MCF 10A (cell line): ENCODE results near the gene WRNIP1. TPM values are rescaled to one million over a fixed set of nuclear protein-coding genes. Genes with fewer than 3 reads are reported as not detected.

Experiments
- BruUV-seq: library from RNA; stranded (reverse); fragments of 400-500 nt; replicated peaks from 2 replicates; lab custom pipeline; 2021; lab: Mats Ljungman, UMichigan
- CTCF ChIA-PET: fragments of 300-600 bp; sonication (Branson Sonifier 250); formaldehyde crosslinking; extraction: SDS; loops from one replicate; lab custom pipeline; 2021; ENCODE audit warnings: antibody characterized with exemption, inconsistent platforms; lab: Yijun Ruan, JAX
- POLR2A ChIA-PET: fragments of 300-600, 350-650 bp; sonication (Branson Sonifier 250); formaldehyde crosslinking; extraction: SDS; loops from one replicate; lab custom pipeline; 2020; ENCODE audit warnings: antibody characterized with exemption, inconsistent platforms; lab: Yijun Ruan, JAX
- DNase-seq: peaks from one replicate; pipeline ENCODE4 v3.0.0-alpha.2; 2018; ENCODE audit not compliant: unreplicated experiment
- H3K27ac Mint-ChIP-seq: one replicate; pipeline ENCODE4 v1.8.0; 2022; ENCODE audit warnings: mild to moderate bottlenecking, low read depth, mixed read lengths; ENCODE audit not compliant: unreplicated experiment
- H3K27me3 Mint-ChIP-seq: one replicate; pipeline ENCODE4 v1.8.0; 2022; ENCODE audit warnings: mixed read lengths; ENCODE audit not compliant: insufficient read depth, unreplicated experiment
- H3K36me3 Mint-ChIP-seq: one replicate; pipeline ENCODE4 v1.8.0; 2022; ENCODE audit warnings: mild to moderate bottlenecking, moderate library complexity, mixed read lengths; ENCODE audit not compliant: insufficient read depth, unreplicated experiment
- H3K4me1 Mint-ChIP-seq: one replicate; pipeline ENCODE4 v1.8.0; 2022; ENCODE audit warnings: mixed read lengths; ENCODE audit not compliant: insufficient read depth, unreplicated experiment
- H3K4me3 Mint-ChIP-seq: one replicate; pipeline ENCODE4 v1.8.0; 2022; ENCODE audit warnings: mild to moderate bottlenecking, moderate library complexity, mixed read lengths; ENCODE audit not compliant: unreplicated experiment
- H3K9me3 Mint-ChIP-seq: one replicate; pipeline ENCODE4 v1.8.0; 2022; ENCODE audit warnings: mixed read lengths; ENCODE audit not compliant: unreplicated experiment
- intact Hi-C: fragments of 100-400 bp; cut with micrococcal nuclease; formaldehyde crosslinking; loops from 2 replicates; pipeline ENCODE4 v1.14.1; 2022
- total RNA-seq: library from RNA; stranded (reverse); gene quantifications from 2 replicates; pipeline ENCODE4 v1.2.3, GENCODE V29; 2022
- TF ChIP-seq, protein P1 (sequence below): fragments of 200-600 bp; IDR thresholded peaks from one replicate; pipeline ENCODE4 v1.8.0; 2022; ENCODE audit warnings: antibody characterized with exemption, mild to moderate bottlenecking; ENCODE audit not compliant: unreplicated experiment

WRNIP1 gene
- total RNA-seq, 1 experiment from 2014 or later = 44.8 TPM

DNA sequence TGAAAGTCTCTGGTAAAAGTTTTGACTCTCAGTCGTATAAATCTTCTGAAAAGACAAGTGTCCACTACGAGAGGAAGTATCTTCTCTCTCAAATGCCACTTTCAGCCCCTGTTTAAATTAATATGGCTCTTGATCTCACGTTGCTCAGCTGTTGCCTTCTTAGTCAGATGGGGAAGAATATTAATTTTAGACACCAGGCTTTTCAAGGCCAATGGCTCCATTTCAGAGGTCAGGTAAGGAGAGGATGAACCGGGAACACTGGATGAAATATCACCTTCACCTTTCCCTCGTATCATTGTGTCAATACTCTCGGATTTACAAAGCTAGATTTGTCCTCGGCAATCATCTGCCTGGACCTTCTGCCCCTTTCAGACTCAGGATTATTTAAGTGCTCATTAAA, 14.4 kb upstream of the WRNIP1 start, which contains the start of gene MYLK4:
TSS of gene MYLK4 (minus strand) at position 91 of the 400 bp plus-strand sequence. CDS start 1,628 bp downstream, outside the sequence.
- ChIA-PET CTCF (interaction anchor here (0.6 to 4.4 kb wide), 20 partner anchors 8 to 1154 kb away, joined by 3 to 66 read pairs (median 4); no protein-coding TSS in a partner anchor), POLR2A (interaction anchor here (0.5 to 1.4 kb wide), 3 partner anchors 13 to 1155 kb away, joined by 3 to 7 read pairs (median 3); no protein-coding TSS in a partner anchor)
- no TSS peak for BruUV-seq
- Mint-ChIP-seq H3K4me1 (no peaks in the 10 kb centered on the region), H3K4me3 (no peak within 1 kb of the TSS), H3K27ac (no peak within 1 kb of the TSS), H3K36me3 (no peaks in the 10 kb centered on the region), H3K27me3 (no peaks in the 10 kb centered on the region), H3K9me3 (no peaks in the 10 kb centered on the region)
- no peak for DNase-seq
- intact Hi-C loops = loop anchor here (1.0 kb wide), 1 partner anchor 1155 kb away; no protein-coding TSS in a partner anchor
- TF ChIP-seq, protein P1, sequence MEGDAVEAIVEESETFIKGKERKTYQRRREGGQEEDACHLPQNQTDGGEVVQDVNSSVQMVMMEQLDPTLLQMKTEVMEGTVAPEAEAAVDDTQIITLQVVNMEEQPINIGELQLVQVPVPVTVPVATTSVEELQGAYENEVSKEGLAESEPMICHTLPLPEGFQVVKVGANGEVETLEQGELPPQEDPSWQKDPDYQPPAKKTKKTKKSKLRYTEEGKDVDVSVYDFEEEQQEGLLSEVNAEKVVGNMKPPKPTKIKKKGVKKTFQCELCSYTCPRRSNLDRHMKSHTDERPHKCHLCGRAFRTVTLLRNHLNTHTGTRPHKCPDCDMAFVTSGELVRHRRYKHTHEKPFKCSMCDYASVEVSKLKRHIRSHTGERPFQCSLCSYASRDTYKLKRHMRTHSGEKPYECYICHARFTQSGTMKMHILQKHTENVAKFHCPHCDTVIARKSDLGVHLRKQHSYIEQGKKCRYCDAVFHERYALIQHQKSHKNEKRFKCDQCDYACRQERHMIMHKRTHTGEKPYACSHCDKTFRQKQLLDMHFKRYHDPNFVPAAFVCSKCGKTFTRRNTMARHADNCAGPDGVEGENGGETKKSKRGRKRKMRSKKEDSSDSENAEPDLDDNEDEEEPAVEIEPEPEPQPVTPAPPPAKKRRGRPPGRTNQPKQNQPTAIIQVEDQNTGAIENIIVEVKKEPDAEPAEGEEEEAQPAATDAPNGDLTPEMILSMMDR = no peak

DNA sequence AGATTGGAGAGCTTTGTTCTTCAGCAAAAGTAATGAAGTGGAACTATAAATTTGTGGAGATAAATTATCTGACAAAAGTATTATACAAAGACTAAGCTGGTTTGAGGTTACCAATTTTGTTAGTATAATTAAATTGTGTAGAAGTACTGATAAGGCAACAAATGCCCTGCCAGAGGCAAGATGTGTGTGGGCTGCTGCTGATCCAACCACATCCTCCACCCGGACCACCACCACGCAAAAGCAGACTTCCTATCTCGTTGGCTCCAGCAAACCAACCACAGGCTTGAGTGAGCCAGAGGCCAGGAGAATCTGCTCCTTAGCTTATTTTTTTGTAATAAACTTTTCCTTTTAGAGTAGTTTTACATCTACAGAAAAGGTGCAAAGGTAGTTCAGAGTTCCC, 13.3 kb upstream of the WRNIP1 start:
- no peak overlapping the region for H3K4me3 Mint-ChIP-seq
- ChIA-PET POLR2A (no interaction called here), CTCF (interaction anchor here (0.7 to 4.4 kb wide), 6 partner anchors 11 to 23 kb away, joined by 3 to 66 read pairs (median 4); no protein-coding TSS in a partner anchor)
- no peaks in the 10 kb centered on the region for H3K4me1 Mint-ChIP-seq
- H3K9me3 Mint-ChIP-seq = no peaks in the 10 kb centered on the region
- TF ChIP-seq, protein P1 = no peak
- intact Hi-C loops = no loop called here
- no peaks in the 10 kb centered on the region for H3K36me3 Mint-ChIP-seq
- no peak for DNase-seq
- H3K27me3 Mint-ChIP-seq = no peaks in the 10 kb centered on the region
- H3K27ac Mint-ChIP-seq = no peak overlapping the region
- no TSS peak for BruUV-seq

DNA sequence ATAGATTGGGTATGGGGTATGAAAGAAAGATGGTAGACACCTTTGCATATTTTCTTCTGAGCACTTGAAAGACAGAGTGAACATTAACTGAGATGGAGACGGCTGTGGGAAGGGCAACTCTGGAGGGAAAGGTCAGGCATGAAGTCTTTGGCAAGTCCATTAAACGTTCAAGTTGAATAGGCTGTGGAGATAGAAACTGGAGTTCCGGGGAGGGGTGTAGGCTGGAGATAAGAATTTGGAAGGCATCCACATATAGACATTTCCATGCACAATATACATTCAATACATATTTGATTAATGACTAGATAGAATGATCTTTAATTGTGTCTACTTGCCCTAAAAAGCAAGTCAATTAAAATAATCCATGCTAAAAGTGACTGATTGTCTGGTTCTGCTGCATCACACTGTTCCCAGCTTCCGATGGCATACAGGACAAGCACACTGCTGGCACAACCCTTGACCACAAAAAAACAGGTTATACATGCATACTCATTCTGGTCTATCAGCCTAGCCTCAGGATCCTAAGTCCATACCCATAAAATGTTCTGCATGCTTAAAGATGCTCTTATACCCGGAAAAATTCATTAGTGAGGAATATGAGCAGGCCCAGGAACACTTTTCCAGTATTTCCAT, 12.6 kb upstream of the WRNIP1 start:
- TF ChIP-seq, protein P1 = no peak
- H3K9me3 Mint-ChIP-seq = no peaks in the 10 kb centered on the region
- DNase-seq = no peak
- no peaks in the 10 kb centered on the region for H3K27me3 Mint-ChIP-seq
- H3K4me1 Mint-ChIP-seq = no peaks in the 10 kb centered on the region
- H3K36me3 Mint-ChIP-seq = no peaks in the 10 kb centered on the region
- no peak overlapping the region for H3K27ac Mint-ChIP-seq
- intact Hi-C loops = no loop called here
- ChIA-PET CTCF (interaction anchor here (0.6 to 4.4 kb wide), 2 partner anchors 14 to 178 kb away, joined by 3 to 66 read pairs; no protein-coding TSS in a partner anchor), POLR2A (no interaction called here)
- BruUV-seq = no TSS peak
- H3K4me3 Mint-ChIP-seq = no peak overlapping the region

DNA sequence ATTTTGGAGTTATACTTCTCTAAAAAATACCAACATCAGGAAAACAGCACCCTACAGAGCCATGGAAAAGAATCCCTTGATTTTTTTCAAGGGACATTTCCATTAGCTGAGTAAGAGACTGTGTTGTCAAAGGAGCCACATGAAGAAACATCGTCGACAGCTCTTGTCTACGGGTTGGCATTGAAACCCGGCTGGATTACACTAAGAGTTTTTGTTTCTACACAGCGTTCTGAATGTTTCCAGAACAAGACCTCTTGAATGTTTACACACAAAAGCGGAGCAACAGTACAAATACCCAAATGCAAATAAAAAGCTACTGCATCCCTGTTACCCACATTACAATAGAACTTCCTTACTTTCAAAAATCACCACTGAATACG, 12.1 kb upstream of the WRNIP1 start:
- Mint-ChIP-seq H3K27me3 (no peaks in the 10 kb centered on the region), H3K4me3 (no peak overlapping the region), H3K27ac (no peak overlapping the region), H3K4me1 (no peaks in the 10 kb centered on the region), H3K9me3 (no peaks in the 10 kb centered on the region), H3K36me3 (no peaks in the 10 kb centered on the region)
- BruUV-seq = no TSS peak
- ChIA-PET CTCF (interaction anchor here (0.6 to 1.0 kb wide), 2 partner anchors 178 to 1156 kb away, joined by 3 to 6 read pairs; no protein-coding TSS in a partner anchor), POLR2A (no interaction called here)
- intact Hi-C loops = no loop called here
- TF ChIP-seq, protein P1 = no peak
- DNase-seq = no peak
